DMS79 treated with DMSO at 0.1 percent for 48 hours (cell line): Measurements from ENCODE around the gene MYO5C.

Source experiments
- DNase-seq: peaks from one replicate; lab custom pipeline; 2025; lab: John Stamatoyannopoulos, UW

The MYO5C gene, protein sequence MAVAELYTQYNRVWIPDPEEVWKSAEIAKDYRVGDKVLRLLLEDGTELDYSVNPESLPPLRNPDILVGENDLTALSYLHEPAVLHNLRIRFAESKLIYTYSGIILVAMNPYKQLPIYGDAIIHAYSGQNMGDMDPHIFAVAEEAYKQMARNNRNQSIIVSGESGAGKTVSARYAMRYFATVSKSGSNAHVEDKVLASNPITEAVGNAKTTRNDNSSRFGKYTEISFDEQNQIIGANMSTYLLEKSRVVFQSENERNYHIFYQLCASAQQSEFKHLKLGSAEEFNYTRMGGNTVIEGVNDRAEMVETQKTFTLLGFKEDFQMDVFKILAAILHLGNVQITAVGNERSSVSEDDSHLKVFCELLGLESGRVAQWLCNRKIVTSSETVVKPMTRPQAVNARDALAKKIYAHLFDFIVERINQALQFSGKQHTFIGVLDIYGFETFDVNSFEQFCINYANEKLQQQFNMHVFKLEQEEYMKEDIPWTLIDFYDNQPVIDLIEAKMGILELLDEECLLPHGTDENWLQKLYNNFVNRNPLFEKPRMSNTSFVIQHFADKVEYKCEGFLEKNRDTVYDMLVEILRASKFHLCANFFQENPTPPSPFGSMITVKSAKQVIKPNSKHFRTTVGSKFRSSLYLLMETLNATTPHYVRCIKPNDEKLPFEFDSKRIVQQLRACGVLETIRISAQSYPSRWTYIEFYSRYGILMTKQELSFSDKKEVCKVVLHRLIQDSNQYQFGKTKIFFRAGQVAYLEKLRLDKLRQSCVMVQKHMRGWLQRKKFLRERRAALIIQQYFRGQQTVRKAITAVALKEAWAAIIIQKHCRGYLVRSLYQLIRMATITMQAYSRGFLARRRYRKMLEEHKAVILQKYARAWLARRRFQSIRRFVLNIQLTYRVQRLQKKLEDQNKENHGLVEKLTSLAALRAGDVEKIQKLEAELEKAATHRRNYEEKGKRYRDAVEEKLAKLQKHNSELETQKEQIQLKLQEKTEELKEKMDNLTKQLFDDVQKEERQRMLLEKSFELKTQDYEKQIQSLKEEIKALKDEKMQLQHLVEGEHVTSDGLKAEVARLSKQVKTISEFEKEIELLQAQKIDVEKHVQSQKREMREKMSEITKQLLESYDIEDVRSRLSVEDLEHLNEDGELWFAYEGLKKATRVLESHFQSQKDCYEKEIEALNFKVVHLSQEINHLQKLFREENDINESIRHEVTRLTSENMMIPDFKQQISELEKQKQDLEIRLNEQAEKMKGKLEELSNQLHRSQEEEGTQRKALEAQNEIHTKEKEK (N-terminal part only)

GRCh38 chr15:52295421-52296001 is at the start of gene MYO5C:
Gene MYO5C (minus strand): TSS chr15:52295804. CDS start chr15:52295636, 168 bp downstream.
- peak; percentile 61 for DNase-seq

GRCh38 chr15:52344592-52344991 is 49.0 kb upstream of the MYO5C start:
- DNase-seq: no peak

- DNase-seq: no peak
Measured at GRCh38 chr15:52343831-52344230, 48.2 kb upstream of the MYO5C start.

- no peak for DNase-seq
Measured at GRCh38 chr15:52340093-52340492, 44.5 kb upstream of the MYO5C start.

GRCh38 chr15:52338891-52339290 is 43.3 kb upstream of the MYO5C start:
- no peak for DNase-seq

- no peak for DNase-seq
Measured at GRCh38 chr15:52338058-52338457, 42.5 kb upstream of the MYO5C start.

DNA sequence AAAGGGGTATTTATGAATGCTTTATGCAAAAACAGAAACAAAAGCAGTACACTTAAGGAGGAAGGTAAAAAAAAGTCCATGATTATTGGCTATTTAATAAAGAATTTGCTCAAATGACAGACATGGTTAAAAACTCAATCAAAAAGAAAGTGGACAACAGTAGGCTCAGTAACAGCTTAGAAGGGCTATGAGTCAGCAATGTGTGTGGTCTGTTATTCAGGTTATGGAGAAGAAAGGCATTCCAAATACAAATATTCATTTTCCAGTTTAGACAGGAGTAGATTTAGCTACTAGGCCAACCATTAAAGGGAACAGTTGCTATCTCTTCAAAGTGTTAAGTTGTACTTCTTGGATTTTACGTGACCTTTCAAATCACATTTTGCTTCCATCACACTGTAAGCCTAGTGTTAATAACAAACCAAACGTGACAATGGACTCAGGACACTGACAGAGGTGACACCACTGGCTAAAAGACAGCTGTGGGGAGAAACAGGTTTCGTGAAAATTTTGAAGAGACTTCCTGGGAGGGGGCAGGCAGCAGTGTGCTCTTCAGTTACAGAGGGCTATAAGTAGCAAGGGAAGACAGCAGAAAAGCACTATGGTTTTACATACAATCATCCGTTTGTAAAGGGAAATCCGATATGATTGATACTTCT is 41.7 kb upstream of the MYO5C start:
- no peak for DNase-seq

DNA sequence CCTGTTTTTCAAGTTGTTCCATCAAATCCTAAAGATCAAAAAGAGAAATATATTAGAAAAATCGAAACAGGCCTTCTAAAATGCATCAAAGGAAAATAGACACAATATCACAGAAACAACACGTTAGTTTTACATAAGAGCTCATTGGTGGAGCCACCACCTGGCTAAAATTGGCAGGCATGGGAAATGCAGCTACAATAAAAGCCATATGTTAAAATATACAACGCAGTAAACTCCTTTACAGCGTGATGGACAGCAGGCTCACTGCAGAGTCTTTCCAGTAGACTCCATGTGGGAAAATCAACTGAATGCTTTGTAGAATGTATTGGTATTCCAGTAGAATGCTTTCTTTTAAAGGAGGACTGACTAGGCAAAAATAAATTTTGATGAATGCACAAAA is 40.9 kb upstream of the MYO5C start:
- DNase-seq: no peak

GRCh38 chr15:52334491-52335160 is 39.0 kb upstream of the MYO5C start:
- DNase-seq: no peak

DNA sequence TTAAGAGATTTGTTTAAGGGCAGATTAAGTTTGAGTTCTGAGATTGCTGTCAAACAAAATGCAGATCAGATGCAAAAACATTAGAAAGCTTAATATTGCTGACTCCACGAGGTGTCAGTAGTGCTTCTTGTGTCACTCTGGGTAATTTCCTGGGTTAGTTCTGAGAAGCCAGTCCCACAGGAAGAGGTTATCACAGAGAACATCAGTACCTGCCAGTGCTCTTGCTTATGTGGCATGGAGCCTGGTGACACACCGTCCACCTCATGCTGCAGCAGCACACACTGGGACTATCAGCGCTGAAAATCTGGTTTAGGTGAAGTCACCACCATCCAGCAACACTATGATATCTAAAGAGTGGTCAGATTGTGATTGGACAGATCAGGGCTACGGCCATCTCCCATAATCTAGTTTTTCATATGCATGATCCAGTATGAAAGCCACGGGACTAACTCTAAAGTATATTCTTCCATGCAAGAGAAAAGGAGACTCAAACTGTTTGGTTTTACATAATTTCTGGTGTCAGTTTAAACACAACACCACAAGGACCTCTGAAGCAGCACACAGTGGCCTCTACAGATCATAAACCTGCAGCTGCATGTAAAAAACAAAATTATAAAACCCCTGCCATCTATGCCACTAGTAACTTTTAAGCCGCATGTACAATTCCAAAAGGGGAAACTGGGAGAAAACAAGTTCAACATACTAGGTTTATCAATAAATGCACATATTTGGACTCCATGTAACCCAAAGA is 36.1 kb upstream of the MYO5C start:
- no peak for DNase-seq

GRCh38 chr15:52329987-52330386 is 34.4 kb upstream of the MYO5C start:
- DNase-seq: no peak

GRCh38 chr15:52329150-52329549 is 33.5 kb upstream of the MYO5C start:
- no peak for DNase-seq

- no peak for DNase-seq
Measured at GRCh38 chr15:52328680-52329079, 33.1 kb upstream of the MYO5C start.

GRCh38 chr15:52326756-52327155 is 31.2 kb upstream of the MYO5C start:
- no peak for DNase-seq

- DNase-seq: no peak
Measured at GRCh38 chr15:52324109-52324508, 28.5 kb upstream of the MYO5C start.

DNA sequence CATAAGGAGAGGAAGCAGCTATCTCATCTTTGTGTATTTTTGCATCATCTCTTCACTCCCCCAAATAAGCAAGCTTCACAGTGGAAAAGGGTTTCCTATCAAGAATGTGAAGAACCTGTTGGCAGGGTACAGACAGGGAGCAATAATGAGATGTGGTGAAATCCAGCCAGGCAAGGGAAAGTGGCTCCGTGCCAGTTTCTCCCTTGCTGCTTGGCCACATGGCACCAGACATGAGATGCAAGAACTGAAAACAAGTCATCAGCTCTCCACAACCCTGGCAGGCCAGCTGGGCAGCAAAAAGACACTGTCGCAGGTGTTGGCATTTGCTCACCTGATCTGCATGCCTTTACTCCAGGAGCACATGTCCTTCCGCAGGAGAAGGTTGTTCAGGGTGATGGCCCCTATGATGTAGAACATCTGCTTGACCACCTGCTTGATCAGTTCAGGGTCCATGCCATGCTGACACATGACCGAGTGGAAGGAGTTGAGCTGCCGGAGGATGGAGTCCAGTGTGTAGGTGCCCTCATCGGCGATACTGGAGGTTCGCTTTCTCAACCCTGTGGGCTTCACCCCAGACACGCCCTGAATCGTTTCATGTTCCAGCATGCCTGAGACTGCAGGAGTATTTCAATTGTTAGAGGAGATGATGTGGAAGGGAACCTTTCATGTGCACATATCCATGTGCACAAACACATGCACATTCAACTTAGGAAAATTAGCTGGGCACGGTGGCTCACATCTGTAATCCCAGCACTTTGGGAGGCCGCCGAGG is 23.3 kb upstream of the MYO5C start:
- no peak for DNase-seq

GRCh38 chr15:52317688-52318087 is 22.1 kb upstream of the MYO5C start:
- DNase-seq: no peak

GRCh38 chr15:52317022-52317421 is 21.4 kb upstream of the MYO5C start:
- no peak for DNase-seq

DNA sequence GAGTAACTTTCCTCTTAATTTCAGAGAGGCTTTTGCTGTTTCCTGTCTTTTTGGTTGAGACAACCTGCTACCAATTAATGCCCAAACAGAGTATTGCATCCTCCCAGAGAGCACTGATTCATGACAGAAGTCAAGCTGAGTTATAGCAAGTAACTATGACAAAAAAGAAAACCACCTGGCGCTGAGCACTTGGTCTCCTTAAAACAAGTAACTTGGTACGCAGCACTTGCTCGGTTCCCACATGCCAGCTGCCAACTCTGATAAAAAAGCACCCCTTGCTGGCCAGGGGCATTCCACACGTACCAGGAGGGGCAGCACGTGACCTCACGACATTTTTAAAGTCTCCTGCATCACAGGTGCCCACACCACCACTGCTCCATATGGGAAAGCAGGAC is 13.5 kb upstream of the MYO5C start:
- DNase-seq: no peak
